Stomach (tissue), 4 donors: ENCODE results near the gene PNLDC1.

Source experiments
- POLR2A ChIP-seq, 4 donors: fragments of 450-650 bp; IDR thresholded peaks; one replicate each; pipeline ENCODE4 v1.6.1; 2016; ENCODE audit warnings: antibody characterized with exemption in 4 of 4, control low read depth in 2 of 4, mild to moderate bottlenecking in 1 of 4, moderate library complexity in 1 of 4
- TF ChIP-seq, protein P1 (sequence below), 7 experiments: fragments of 450-650 bp in 4 of 7; fragments of 200-600 bp in 3 of 7; sonication (generic) in 3 of 7; IDR thresholded peaks; one replicate each; pipeline ENCODE4 v1.5.1; 2016 to 2019; ENCODE audit warnings: antibody characterized with exemption in 7 of 7, control low read depth in 2 of 7, mild to moderate bottlenecking in 1 of 7

DNA sequence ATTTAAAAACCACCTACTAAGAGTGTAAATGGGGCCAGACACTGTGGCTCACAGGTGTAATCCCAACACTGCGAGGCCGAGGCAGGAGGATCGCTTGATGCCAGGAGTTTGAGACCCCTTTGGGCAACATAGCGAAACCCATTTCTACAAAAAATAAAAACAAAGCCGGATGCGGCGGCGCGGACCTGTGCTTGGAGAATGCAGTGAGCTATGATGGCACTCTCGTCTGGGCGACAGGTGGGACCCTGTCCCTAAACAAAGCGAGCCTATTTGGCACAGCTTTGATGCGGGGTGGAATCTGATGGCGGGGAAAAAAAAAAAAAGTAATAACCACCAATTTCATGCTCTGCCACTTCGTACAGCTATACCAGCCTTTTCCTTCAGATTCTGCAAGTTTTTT lies 11.8 kb upstream of the PNLDC1 start:
- no peak for TF ChIP-seq POLR2A (IDR thresholded peaks at IDR 0.05)
- TF ChIP-seq, protein P1, sequence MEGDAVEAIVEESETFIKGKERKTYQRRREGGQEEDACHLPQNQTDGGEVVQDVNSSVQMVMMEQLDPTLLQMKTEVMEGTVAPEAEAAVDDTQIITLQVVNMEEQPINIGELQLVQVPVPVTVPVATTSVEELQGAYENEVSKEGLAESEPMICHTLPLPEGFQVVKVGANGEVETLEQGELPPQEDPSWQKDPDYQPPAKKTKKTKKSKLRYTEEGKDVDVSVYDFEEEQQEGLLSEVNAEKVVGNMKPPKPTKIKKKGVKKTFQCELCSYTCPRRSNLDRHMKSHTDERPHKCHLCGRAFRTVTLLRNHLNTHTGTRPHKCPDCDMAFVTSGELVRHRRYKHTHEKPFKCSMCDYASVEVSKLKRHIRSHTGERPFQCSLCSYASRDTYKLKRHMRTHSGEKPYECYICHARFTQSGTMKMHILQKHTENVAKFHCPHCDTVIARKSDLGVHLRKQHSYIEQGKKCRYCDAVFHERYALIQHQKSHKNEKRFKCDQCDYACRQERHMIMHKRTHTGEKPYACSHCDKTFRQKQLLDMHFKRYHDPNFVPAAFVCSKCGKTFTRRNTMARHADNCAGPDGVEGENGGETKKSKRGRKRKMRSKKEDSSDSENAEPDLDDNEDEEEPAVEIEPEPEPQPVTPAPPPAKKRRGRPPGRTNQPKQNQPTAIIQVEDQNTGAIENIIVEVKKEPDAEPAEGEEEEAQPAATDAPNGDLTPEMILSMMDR (IDR thresholded peaks at IDR 0.05) = no peak
